CD4-positive, alpha-beta T cell treated with Interferon alpha-2 for 1 hour (primary cell): ENCODE results near the gene CEP57.
"Not testable (repeated sequence)": the region's sequence is repeated elsewhere in the genome, so short reads cannot be mapped to it uniquely, and the experiment has no call there.

Experiments used
- DNase-seq, 2 donors: peaks; one replicate each; pipeline ENCODE4 v3.0.0-alpha.2; 2020 to 2022

CEP57 gene

GRCh38 chr11:95863486-95864140, 73.3 kb downstream of the CEP57 start:
- DNase-seq: no peak

- no peak for DNase-seq
Observed at GRCh38 chr11:95867105-95867504, 76.8 kb downstream of the CEP57 start.

DNA sequence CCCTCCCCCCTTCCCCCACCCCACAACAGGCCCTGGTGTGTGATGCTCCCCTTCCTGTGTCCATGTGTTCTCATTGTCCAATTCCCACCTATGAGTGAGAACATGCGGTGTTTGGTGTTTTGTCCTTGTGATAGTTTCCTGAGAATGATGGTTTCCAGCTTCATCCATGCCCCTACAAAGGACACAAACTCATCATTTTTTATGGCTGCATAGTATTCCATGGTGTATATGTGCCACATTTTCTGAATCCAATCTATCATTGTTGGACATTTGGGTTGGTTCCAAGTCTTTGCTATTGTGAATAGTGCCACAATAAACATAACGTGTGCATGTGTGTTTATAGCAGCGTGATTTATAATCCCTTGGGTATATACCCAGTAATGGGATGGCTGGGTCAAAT, 80.6 kb downstream of the CEP57 start:
- DNase-seq: not testable (repeated sequence)

DNA sequence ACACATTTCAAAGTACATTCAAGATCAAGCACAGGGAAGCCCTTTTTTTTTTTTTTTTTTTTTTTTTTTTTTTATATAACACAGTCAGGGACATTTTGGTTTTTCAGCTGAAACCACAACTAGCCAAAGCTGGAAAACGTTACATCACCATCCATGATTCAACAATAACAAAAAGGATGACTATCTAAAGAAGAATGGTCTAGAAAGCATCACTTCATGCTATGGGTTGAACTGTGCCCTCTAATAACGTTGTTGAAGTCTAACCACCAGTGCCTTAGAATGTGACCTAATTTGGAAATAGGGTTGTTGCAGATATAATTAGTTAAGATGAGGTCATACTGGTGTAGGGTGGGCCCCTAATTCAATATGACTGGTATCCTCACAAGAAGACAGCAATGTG, 87.0 kb downstream of the CEP57 start:
- no peak for DNase-seq
